Fibroblast of skin of right biceps (primary cell): Measurements from ENCODE around the gene KCNJ2.

ENCODE experiments used
- DNase-seq: peaks from one replicate; pipeline ENCODE4 v3.0.0-alpha.2; 2013

KCNJ2 gene

GRCh38 chr17:70168977-70169708 lies at the start of gene KCNJ2:
Gene KCNJ2, plus strand, starts transcription at chr17:70169532. Its CDS starts 5,508 bp downstream, at chr17:70175040.
- peak; percentile 67 for DNase-seq

DNA sequence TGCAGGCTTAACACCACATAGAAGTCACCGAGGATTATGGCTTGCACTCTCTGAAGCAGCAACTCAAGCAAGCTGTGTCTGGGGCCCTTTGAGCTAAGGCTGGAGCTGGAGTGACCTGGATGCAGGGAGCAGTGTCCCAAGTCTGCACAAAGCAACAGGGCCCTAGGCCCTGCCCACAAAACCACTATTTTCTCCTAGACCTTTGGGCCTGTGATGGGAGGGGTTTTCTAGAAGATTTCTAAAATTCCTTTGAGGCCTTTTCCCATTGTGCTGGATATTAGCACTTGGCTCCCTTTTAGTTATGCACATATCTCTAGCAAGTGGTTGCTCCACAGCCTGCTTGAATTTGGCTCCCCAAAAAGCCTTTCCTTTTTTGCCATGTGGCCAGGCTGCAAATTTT lies 49.8 kb upstream of the KCNJ2 start:
- no peak for DNase-seq

- no peak for DNase-seq
These were observed 49.3 kb upstream of the KCNJ2 start for GRCh38 chr17:70119983-70120382.

GRCh38 chr17:70120425-70120824 lies 48.9 kb upstream of the KCNJ2 start:
- DNase-seq, result no peak

DNA sequence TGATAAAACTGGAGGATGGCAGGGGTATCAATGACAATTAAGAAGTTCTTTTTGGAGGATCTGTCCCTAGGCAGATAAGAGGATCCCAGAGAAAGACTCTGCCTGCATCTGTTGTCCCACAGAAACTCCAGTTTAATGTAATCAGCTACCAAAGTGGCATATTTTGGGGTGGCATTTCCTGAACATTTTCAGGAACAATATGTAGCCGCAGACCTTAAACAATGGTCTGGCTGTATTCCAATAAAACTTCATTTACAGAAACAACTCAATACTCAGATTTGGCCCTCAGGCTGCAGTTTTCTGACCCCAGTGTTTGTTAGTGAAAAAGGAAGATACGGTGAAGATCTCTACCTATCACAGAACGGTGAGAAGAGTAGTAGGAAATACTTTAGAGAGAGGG lies 48.2 kb upstream of the KCNJ2 start:
- DNase-seq, result no peak

- DNase-seq, result no peak
These were observed 46.1 kb upstream of the KCNJ2 start for GRCh38 chr17:70123193-70123592.

DNA sequence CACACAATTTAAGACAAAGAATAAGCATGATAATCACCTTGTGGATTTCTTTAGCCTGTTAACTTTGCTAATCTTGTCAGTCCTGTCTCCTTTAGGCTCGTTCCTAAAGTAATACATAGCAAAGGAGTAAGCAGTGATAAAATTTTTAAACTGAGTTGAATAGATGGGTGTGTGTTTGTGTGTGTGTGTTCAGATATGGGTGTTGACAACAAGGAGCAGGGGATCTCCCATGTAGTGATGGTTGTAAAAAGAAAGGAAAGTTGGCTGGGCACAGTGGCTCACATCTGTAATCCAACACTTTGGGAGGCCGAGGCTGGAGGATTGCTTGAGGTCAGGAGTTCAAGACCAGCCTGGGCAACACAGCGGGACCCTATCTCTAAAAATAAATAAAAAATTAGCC lies 44.6 kb upstream of the KCNJ2 start:
- DNase-seq, result no peak

GRCh38 chr17:70127221-70127873 lies 42.0 kb upstream of the KCNJ2 start:
- DNase-seq, result no peak

- no peak for DNase-seq
These were observed 40.5 kb upstream of the KCNJ2 start for GRCh38 chr17:70128727-70129238.

DNA sequence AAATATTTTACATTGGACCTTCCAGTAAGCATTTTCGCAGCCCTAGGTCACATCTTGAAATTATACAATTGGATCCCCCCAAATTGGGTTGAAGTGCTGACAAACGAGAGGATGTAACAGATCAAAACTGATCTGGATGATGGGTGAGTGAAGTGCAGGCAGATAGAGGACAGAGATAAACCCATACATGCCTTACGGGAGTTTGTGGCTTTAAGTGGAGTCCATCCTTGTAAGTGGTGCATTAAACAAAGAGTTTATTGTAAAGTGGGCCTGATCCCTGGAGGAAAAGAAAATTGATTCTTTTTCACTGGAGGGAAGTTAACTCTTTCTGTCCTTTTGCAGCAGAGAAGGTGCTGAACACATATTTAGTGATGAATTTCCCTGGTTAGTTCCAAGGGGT lies 39.0 kb upstream of the KCNJ2 start:
- no peak for DNase-seq

GRCh38 chr17:70132505-70132904 lies 36.8 kb upstream of the KCNJ2 start:
- no peak for DNase-seq

DNA sequence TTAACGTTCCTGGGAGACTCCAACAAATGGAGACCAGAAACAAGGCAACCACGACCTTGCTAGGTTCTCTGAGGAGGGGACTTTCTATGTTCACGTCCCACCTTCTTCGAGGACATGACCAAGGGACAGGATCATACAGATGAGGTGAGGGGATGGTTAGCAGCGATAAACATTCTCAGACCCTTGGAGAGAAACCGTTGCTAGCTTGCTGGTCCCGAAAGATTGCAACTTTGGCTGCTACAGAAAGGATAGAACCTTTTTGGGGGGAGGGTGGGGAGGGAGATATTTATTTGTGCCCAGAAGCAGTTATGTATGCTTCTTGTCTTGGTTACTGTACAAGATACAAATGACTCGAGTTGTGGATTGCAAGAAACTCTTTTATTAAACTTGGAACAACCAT lies 35.3 kb upstream of the KCNJ2 start:
- DNase-seq, result no peak

DNA sequence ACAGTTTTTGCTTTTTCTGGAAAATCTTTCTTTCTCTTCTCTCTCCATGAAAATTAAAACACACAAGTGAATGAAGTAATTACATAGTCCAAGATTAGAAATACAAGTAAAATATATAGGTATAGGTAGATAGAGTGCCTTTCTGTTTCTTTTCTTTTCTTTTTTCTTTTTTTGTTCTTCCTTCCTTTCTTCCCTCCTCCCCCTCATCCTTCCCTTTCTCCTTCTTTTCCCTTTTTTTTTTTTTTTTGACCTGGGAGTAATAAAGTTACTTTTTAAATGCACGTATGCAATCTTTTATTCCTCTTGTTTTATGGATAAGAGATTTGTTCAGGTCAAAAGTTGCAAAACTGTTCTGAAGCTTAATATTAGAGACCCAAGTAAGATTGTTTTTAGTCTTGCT lies 34.6 kb upstream of the KCNJ2 start:
- no peak for DNase-seq

DNA sequence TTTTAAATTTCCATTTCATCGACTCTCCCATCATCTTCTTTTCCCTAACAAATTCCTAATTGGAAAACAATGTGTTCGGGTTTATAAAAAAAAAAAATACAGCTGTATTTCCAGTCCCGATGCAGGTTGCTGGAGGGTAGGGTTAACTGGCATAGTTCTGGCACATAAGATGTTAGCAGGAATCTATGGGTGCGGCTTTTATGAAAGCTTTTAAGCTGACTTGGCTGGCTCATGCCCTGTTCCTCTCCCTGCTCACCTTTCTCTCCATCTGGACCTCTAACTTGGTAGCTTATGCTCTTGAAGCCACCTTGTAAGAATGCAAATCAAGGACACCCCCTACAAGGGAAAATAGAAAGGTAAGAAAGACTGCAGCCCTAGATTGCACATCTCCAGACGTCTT lies 33.2 kb upstream of the KCNJ2 start:
- DNase-seq, result no peak

GRCh38 chr17:70137451-70138230 lies 31.7 kb upstream of the KCNJ2 start:
- peak; percentile 79 for DNase-seq

DNA sequence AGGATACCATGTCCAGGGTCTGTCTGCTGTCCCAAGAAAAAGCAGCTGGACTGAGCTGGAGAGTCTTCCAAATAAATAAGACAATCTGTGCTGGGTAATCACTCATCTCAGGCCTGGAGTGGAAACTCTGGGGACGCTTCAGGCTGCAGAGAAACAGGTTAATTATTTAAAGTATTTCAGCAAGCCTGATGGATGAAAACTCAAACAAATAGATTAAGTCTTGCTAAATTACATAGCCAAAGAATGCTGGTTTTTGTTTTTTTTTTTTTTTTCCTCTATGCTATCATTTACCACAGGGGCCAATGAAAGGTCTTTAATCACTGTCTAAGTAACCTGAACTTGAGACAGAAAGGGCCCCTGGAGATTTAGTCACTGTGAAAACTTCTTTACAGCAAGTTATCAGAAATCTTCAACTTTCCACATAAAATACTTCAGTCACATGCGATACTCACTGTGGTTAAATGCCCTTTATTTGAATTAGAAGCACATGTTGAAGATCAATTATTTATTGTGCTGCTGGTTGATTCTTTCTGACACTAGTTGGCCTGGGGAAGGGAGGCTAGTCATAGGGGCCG lies 31.0 kb upstream of the KCNJ2 start:
- DNase-seq, result peak; percentile 71

DNA sequence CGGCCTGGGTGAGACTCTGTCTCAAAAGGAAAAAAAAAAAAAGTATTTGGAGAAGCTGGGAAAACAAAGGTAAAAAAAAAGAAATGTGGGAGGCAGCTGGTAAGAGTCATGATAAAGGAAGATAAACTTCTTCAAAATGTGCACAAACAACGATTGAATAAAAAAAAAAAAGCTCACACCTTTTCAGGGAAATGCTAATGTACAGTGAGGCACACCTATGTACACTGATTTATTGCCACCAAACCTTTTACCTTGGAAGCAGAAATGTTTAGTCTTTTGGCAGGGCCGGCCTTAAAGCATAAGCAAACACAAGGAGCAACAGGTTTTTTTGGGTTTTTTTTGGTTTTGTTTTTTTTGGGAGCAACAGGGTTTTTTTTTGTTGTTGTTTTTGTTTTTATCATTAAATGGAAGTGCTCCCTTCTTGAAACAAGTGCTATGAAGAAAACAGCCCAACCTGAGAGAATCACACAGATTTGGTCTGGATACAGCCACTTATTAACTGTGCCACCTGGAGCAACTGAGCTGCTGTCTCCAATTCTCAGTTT lies 29.8 kb upstream of the KCNJ2 start:
- no peak for DNase-seq

DNA sequence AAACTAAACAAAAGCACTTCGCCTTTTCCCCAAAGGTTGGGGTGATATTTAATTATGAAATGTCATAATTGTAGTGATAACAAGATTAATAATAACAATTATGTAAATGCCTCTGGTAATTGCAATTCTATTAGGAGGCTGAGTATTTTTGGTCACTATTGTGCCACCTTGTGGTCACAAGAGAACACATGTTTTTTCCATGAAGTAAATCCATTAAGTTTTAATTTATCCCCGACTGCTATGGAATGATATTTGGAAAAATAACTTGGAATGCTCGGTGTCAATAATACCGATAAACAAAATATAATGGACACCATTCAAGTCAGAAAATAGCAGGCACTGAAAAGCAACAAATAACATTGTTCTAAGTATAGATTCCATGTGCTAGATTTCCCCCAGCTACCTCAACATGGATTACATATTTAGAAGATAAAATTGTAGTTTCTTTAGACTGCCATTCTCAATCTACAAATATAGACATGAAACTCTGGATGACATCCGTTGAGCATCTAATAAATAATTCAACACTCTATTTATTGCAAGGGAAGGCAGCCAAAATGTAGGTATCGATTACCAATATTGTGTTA lies 25.0 kb upstream of the KCNJ2 start:
- peak; percentile 28 for DNase-seq

- no peak for DNase-seq
These were observed 16.1 kb upstream of the KCNJ2 start for GRCh38 chr17:70153210-70153609.

DNA sequence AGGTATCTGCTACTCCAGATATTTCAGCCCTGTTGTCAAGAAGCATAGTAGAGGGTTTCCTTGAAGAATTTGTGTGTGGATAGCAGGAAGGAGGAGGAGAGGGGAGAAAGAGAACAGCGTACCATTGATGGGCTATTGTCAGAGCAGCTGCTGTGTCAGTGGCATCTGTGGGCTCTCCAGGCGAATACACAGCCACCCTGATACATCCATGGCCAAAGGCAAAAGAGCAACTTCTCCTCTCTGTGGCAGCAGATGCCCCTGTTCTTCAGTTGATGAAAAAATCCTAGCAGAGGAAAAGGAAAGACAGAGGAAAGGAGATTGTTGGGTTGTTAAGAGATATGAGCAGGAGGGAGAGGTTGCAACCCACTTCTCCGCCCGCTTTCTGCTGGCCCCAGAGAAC lies 12.2 kb upstream of the KCNJ2 start:
- no peak for DNase-seq

GRCh38 chr17:70158180-70158579 lies 11.2 kb upstream of the KCNJ2 start:
- DNase-seq, result no peak

DNA sequence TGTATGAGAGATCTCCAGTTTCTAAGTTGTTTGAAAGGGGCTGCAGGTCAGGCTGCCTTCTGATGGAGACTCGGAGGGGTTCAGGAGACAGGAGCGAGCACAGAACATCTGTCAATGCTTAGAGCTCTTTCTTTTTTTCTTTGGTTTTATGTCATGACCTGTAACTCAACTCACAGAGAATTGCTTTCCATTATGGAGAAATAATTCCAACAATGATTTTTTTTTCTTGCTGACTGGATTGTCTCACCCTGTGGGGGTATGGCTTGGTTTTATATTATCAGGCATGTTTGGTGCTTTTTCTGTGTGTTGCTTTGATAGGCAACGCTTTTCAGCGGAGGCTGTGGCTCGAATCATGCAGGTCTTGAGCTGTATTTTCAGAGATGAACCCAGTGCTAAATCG lies 10.7 kb upstream of the KCNJ2 start:
- no peak for DNase-seq

- DNase-seq, result no peak
These were observed 9.4 kb upstream of the KCNJ2 start for GRCh38 chr17:70159980-70160379.
